ENCODE results near the gene UPB1.
"Not testable (repeated sequence)": the region's sequence is repeated elsewhere in the genome, so short reads cannot be mapped to it uniquely, and the experiment has no call there.

Gene UPB1

GRCh38 chr22:24482575-24482974, 12.6 kb upstream of the UPB1 start:
- DNase-seq (ENCODE audit: low spot score): no peak

- no peak for DNase-seq (ENCODE audit: low spot score)
These were observed 12.1 kb upstream of the UPB1 start for GRCh38 chr22:24482998-24483397.

GRCh38 chr22:24483976-24484545, 11.1 kb upstream of the UPB1 start:
- no peak for DNase-seq (ENCODE audit: low spot score)

GRCh38 chr22:24485170-24485569, 10.0 kb upstream of the UPB1 start:
- no peak for DNase-seq (ENCODE audit: low spot score)

- no peak for DNase-seq (ENCODE audit: low spot score)
These were observed 9.5 kb upstream of the UPB1 start for GRCh38 chr22:24485608-24486007.

GRCh38 chr22:24486501-24486921, 8.6 kb upstream of the UPB1 start:
- no peak for DNase-seq (ENCODE audit: low spot score)

GRCh38 chr22:24489011-24489410, 6.1 kb upstream of the UPB1 start:
- DNase-seq (ENCODE audit: low spot score): no peak

GRCh38 chr22:24489434-24489833, 5.7 kb upstream of the UPB1 start:
- not testable (repeated sequence) for DNase-seq (ENCODE audit: low spot score)

- DNase-seq (ENCODE audit: low spot score): no peak
These were observed 2.7 kb upstream of the UPB1 start for GRCh38 chr22:24492391-24492790.

- DNase-seq (ENCODE audit: low spot score): no peak
These were observed 985 bp upstream of the UPB1 start for GRCh38 chr22:24494167-24494527.

GRCh38 chr22:24495365-24495675, 188 bp downstream of the UPB1 start:
- DNase-seq (ENCODE audit: low spot score): no peak

- no peak for DNase-seq (ENCODE audit: low spot score)
These were observed 1.1 kb downstream of the UPB1 start for GRCh38 chr22:24496234-24496633.

- DNase-seq (ENCODE audit: low spot score): no peak
These were observed 1.5 kb downstream of the UPB1 start for GRCh38 chr22:24496661-24497060.

GRCh38 chr22:24497841-24498258, 2.7 kb downstream of the UPB1 start:
- DNase-seq (ENCODE audit: low spot score): no peak

- DNase-seq (ENCODE audit: low spot score): no peak
These were observed 3.7 kb downstream of the UPB1 start for GRCh38 chr22:24498824-24499223.

GRCh38 chr22:24499706-24500276, 4.7 kb downstream of the UPB1 start:
- DNase-seq (ENCODE audit: low spot score): no peak

GRCh38 chr22:24500277-24500820, 5.2 kb downstream of the UPB1 start:
- no peak for DNase-seq (ENCODE audit: low spot score)

- DNase-seq (ENCODE audit: low spot score): no peak
These were observed 6.3 kb downstream of the UPB1 start for GRCh38 chr22:24501301-24502005.

- no peak for DNase-seq (ENCODE audit: low spot score)
These were observed 6.9 kb downstream of the UPB1 start for GRCh38 chr22:24502034-24502433.

GRCh38 chr22:24502541-24502940, 7.4 kb downstream of the UPB1 start:
- DNase-seq (ENCODE audit: low spot score): no peak

- DNase-seq (ENCODE audit: low spot score): peak; percentile 69
These were observed 8.2 kb downstream of the UPB1 start for GRCh38 chr22:24503137-24503842.

GRCh38 chr22:24503843-24504338, 8.8 kb downstream of the UPB1 start:
- DNase-seq (ENCODE audit: low spot score): no peak

GRCh38 chr22:24504540-24504939, 9.4 kb downstream of the UPB1 start:
- DNase-seq (ENCODE audit: low spot score): no peak

All from pons (tissue), 1 donor.